Stimulated activated CD4-positive, alpha-beta T cell treated with anti-CD3 and anti-CD28 coated beads, Interleukin-15, amount 100 ng/mL, for 1 hour (primary cell): ENCODE data around the gene MAP4K4.
"Not testable (repeated sequence)": the region's sequence is repeated elsewhere in the genome, so short reads cannot be mapped to it uniquely, and the experiment has no call there.

ENCODE experiments used
- DNase-seq, 2 donors: peaks; one replicate each; pipeline ENCODE4 v3.0.0-alpha.2; 2020; ENCODE audit warnings: low read depth in 1 of 2, low spot score in 1 of 2

MAP4K4 gene

DNA sequence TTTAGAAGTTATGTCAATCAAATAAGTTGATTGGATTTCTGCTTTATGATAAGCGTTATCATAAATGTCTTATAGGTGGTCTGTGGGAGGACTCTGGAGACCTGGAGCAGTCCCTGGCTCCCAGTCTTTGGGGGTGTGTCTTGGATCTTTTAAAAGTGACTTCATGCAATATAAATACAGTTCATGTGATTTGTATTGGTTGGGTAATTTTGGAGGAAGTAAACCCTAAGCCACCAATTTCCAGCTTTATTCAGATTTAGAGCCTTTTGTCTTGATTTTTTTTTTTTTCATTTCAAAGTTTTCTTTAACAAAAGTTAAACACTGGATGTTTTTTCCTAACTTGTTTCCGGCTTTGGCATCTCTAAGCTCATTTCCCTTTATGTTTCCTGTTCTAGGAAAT, 68.8 kb downstream of the MAP4K4 start:
- no peak for DNase-seq

DNA sequence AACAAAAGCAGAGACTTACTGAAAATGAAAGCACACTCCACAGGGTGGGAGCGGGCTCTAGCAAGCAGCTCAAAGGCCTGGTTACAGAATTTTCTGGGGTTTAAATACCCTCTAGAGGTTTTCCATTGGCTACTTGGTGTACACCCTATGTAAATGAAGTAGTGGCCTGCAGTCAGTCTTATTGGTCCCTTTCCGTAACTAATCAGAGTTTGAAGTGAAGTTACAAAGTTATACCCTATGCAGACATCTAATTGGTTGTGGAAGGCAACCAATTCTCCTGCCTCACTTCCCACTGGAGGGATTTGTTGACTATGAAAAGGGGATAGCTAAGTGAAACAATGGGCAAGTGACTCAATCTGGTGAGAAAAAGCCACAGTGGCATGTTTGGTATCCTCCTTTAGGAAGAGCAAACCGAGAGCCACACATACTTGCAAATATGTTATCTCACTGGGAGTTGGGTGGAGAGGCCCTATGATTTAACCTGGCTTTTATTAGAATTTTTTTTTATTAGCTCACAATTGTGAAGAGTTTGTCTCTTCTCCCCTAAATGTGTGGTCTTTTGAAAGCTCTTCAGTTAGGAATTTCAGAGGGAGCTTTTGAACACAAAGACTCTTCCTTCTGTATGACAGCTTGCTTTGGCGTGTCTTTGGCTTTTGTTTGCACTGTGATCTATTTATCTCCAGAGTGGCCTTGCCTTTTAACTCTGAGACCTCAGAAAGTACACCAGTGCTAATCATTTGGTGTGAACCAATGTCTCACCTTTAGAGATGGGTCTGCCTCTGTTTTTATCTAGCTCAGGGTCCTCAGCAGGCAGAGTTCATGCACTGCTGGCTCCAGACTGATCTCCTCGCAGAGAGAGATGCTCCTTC, 69.6 kb downstream of the MAP4K4 start:
- DNase-seq = no peak

DNA sequence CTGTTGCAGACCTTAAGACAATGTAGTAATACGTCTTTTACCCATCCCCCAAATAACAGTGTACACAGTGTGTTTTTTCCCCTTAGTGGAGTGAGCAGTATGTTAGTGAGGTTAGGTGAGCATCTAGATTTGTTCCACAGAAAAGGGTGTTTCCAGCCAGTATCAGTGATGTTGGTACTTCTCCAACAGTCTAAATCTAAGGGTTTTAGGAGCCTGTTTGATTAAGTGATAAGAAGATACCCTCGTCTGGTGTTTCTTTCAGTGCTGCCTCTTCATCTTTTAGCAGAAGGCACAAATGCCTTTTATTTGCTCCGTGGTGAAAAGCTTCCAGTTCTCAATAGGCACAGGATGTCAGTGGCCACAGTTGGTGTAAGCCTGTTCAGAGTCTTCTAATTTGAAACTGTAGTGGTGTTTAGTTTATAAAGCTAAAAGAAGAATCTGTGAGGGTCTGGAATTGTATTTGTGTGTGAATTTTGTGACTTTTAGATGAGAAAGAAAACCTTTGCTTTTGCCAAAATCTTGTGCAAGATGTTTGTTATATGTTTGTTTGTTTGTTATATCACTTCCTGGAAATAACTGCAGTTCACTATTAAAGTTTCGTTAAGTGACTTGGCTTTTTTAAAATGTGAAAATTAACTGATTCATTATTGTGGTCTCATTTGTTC, 71.2 kb downstream of the MAP4K4 start:
- DNase-seq = no peak

DNA sequence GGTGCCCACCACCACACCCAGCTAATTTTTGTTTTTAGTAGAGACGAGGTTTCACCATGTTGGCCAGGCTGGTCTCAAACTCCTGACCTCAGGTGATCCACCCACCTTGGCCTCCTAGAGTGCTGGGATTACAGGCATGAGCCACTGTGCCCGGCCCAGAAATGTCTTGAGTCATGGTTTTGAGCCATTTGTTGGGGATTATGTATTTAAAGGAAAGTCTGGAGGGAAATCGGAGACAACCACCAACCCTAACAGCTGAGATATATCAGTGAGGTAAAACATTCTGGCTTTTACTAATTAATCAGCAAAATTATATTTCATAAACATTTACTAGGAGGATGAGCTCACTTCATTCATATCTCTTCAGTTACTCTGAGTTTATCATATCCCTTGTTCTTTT, 72.2 kb downstream of the MAP4K4 start:
- not testable (repeated sequence) for DNase-seq

DNA sequence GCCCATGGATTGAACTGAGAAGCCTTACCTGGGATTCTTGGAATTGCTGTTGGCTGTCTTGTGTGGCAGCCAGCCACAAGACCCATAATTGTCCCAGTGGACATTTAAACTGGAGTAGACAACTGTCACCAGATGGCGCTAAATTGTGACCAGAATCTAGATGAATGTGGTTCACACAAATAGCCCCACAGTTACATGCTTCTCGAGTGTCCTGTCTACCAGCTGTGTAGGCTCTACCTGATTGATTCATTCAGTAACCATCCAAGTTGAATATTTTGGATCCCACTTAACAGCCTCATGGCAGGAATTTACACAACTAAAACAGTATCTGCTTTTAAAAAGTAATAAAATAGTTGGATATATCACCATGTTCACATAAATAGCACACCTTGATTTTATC, 73.2 kb downstream of the MAP4K4 start:
- no peak for DNase-seq

DNA sequence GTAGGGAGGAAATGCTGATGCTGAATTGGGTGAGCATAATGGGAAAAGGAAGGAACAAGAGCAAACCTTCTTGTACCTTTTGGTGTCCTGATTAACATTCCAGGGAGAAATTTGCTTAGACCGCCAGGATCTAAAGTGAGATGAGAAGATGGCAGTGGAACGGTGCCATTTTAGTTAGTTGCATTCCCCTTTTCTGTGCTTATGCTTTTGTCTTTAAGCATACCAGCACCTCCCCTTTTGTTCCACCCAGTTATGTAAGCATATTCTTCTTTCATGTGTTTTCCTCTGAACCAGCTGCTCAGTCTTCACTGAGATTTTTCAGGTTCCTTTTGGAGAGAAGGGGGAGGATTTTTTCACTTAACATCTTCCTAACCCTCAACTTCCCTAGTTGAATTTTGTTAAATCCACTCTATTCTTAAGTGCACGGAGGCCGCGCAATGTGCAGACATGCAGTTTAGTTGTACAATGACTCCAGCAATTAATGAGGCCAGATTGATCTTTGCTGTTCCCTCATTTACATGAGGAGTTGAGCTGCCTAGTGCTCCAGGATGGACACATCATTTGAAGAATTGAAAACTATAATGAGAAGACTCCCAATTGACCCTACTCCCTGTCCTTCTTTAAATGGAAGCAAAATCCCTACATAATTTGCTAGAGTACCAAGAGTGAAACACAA, 73.9 kb downstream of the MAP4K4 start:
- DNase-seq = no peak

DNA sequence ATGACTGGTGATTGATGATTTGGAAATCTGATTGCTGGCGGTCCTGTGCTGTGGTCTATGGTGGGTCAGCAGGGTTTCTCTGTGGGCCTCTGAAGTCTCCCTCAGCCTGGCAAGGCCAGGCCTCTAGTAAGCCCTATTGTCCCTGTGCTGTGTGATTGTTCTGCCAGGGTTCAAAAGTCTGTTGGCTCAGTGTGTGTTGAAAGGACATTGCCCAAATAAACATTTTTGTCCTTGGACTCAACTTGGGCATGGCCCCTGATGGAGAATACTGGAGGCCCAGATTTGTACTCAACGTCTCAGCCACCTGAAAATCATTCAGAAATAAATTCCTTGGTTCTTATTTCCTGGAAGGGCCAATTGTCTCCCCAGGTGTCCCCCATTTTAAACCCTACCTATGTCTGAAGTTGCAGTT, 74.4 kb downstream of the MAP4K4 start:
- no peak for DNase-seq

DNA sequence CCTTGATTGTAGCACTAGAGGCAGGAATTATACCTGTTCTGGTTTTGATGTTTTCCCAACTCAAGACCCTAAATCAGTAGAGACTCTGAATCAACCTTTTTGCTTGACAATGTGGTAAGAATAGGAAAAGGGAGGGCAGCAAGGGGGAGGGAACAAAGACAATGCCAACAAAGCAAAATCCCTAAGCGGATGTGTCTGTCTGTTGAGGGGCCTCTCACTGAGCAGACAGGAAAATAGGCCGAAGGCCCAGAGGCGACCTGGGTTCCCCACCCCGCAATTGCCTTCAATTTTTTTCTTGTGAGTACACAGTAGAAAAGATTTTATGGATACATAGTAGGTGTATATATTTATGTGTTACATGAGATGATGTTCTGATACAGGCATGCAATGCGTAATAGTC, 75.6 kb downstream of the MAP4K4 start:
- DNase-seq = no peak

DNA sequence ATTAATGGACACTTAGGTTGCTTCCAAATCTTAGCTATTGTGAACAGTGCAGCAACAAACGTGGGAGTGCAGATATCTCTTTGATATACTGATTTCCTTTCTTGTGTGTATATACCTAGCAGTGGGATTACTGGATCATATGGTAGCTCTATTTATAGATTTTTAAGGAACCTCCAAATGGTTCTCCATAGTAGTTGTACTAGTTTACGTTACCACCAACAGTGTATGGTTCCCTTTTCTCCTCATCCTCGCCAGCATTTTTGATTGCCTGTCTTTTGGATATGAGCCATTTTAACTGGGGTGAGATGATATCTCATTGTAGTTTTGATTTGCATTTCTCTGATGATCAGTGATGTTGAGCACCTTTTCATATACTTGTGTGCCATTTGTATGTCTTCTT, 76.5 kb downstream of the MAP4K4 start:
- DNase-seq = not testable (repeated sequence)

DNA sequence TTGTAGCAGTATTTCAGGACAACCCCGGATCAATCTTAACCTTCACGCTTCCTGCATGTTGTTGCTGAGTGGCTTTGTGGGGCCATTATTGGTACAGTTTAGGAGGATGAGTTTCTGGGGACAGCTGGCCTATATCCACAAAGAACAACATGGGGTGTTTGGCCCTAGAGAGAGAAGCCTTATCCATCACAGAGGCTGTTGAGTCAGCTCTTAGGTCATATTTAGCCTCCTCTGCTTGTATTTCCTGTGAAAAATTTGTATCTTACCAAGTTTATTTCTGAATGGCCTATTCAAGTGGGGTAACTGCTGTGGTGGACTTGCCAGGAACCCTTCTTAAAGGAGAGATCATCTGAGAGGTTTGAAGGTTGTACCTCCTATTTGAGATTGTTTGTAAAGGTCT, 77.6 kb downstream of the MAP4K4 start:
- no peak for DNase-seq

DNA sequence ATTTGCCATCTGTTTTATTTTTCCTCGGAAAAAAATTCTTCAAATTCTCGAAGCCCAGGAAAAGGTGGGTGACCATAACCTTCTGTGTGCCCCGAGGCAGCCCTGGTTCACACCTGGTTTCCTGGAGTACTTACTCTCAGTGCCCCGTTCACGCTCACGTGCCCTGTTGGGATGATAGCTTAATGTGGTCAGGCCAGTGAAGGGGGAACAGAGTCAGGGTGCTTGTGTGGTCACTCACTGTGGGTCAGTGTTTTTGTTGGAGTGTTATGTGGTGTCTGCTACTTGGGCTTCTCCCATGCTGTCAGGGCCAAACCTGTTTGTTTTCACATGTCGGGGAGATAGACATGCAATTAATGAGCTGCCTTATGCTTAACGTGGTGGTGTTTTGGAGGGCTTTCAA, 78.1 kb downstream of the MAP4K4 start:
- DNase-seq = no peak

DNA sequence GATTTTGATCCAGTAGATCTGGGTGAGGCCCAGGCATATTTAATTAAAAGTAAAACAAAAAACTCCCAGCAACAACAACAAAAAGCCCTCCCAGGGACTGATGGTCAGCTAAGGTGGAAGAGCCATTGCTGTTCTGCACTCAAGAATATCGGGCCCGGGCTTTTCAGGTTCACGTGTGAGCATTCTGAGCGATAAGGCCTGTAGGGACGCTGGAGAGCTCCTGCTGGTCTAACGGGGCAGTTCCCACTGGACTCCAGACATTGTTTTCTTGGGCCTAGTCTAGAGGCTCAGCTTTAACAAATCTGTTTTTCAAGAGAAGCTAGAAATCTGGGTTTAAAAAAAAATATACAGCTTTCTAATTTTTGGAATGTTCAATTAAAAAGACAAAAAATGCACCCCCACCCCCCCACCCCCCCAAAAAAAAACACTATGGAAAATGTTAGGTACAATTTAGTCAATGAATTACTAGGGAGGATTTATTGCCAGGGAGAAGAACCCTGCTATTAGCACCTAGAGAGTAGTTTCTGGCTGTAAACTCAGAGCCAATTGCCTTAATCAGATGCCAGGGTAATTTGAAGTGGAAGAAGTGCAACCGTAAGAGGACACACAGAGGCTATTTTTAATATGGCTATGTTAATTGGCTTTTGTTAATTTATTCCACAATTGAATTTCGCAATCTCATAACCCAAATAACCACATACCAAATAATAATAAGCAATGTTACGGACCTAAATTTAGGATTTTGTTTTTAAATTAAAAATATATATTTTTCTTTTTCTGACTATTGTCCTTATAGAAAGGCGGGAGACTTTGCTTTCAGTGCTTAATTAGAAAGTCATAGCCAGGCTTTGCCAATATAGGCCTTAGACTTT, 78.9 kb downstream of the MAP4K4 start:
- no peak for DNase-seq

DNA sequence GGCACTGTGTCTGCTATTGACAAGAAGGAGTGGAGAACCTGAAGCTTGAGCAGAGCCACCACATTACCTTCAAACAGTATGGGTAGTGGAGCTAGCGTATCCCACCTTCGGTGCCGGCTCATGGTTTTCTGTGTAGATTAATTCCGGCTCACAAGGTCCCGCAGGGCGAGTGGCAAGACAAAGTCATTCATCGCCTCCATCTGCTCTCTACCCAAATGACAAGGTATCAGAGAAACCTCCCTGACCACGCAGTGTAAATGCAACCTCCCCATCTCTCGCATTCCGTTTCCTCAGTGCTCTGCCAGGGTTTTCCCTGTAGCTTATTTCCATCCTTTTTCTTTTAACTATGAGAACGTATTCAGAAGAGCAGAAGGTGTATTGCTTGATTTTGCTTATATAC, 79.8 kb downstream of the MAP4K4 start:
- no peak for DNase-seq

DNA sequence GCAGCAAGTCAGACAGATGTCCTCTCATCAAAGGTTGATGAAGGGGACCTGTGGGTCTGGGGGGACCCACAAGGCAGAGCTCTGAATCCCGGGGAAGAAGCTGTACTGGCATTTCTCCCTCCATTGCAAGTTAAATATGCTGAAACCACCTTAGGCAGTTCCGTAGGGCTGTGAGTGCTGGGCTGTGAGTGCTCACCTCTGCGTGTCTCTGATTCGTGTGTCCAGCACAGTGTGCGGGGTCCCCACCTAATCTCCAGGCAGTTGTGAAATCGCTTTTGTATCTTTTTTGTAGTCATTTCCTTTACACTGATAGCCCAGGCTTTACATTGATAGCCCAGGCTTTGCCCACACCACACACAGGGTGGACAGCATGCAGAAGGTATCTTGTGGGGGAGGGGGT, 80.6 kb downstream of the MAP4K4 start:
- no peak for DNase-seq

DNA sequence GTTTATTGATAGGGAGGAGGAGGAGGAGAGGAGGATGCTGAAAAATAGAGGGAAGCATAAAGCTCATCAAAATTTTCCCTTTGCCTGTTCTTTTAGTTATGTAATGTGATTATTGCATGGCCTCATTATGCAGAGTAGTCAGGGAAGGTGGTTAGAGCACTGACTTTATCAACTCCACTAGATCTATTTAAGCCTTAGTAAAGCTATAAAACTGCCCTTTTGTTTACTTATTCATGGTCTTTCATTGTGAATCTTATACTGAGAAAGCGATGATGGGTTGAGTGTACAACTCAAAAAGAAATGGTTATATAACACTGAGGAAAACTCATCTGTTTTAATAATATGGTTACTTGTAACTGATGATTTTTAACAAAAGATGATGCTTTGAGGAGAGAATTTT, 81.7 kb downstream of the MAP4K4 start:
- no peak for DNase-seq

DNA sequence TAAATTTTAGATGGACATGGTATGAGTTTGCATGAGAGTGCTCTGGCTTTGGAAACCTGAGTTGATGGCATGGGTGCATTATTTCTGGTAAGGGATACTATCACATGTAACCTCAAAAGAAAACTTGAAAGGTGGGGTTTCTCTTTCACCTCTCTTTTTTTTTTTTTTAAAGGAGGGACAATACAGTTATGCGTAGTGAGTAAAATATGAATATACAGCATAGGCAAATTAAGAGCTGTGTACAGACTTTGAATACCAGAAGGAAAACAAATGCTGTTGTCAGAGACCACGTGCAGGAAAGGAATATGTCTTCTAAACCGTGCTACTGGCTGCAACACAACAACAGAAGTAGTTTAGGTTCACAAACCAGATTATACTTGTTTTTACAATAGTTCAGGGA, 82.1 kb downstream of the MAP4K4 start:
- DNase-seq = no peak

DNA sequence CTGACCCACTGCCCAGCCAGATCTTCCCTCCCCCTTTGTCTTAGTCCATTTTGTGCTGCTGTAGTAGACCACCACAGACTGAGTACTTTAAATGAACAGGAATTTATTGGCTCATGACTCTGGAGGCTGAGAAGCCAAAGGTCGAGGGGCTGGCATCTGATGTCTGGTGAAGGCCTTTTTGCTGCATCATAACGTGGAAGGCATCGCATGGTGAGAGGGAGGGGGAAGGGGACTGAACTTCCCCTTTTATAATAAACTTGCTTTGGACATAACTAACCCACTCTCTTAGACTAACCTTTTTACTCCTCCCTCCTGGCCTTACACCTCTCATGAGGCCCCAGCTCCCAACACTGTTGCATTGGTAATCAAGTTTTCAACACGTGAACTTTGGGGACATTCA, 83.8 kb downstream of the MAP4K4 start:
- DNase-seq = no peak

DNA sequence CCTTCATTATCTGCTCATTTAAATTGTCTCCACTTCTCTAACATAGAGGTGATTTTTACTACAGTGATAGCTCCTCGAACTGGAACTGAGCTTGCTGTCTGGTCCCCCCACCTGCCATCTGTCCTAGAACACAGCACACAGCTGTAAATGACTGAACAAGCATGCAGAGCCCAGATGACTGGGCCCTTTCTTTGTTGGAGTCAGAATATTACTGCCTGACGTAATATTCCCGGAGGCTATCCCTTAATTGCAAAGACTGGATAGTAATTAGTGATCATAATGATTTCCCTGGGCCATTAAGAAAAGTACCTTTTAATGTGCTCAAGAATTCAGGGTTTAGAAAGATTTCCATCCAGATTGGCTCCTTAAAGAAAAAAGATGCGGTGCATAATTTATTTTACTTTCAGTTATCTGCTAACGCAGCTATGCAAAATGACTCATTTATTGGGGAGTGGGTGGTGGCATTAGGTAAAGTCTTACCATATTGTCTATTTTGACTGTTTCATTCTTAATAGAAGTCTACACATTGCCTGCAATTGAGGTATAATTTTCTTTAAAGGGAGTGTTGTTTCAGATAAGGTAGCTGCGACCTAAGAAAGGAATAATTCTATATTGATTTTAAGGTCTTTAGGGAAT, 84.4 kb downstream of the MAP4K4 start:
- DNase-seq = no peak

DNA sequence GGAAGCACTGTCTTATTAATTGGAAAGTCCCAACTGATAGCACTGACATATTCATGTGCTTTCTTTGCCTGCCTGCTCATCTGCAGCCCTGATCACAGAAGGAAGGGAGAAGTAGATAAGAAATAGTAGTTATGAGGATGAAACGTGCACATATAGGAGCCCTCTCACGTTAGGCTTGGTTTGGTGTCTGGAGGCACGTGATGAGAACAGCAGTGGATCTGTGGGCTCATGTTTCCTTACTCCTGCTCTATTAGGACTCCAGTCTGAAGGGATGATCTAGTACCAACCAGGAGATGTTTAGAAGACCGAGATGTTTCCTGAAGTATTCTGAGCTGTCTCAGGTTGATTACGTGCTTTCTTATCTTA, 84.9 kb downstream of the MAP4K4 start:
- DNase-seq = no peak

DNA sequence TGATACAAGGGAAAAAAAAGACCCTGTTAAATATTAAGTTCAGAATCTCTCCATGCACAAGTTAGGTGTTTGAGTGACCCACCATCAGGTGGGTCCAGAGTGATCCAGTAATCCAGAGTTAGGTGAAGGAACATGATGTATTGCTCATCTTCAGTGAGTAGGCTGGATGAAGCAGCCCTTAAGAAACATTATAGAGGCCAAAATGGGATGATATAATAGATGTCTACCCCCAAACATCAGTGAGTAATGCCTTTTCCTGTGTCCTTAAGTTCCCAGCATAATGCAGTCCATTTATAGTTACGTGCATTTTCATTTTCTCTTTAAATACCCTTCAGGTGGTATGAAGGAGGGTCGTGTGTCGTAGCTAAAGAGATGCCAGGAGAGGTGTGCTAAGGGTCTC, 89.6 kb downstream of the MAP4K4 start:
- no peak for DNase-seq

DNA sequence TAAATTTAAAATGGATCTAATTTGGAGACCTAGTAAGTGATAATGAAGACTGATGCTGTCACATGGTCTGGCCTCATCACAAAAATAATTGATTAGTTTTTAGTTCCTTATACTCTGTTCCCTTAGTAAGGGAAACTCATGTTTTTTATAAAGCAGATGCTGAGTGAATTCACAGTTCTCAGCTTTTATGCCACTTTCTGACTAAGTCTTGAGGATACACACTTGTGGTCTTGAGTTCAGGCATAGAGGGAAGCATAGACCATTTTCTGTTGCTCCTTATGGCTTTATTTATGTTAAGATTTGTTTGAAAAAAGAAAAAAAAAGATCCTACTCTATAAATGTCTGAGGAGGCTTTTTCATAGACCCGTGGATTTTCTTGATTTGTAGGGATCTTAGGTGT, 91.1 kb downstream of the MAP4K4 start:
- no peak for DNase-seq
